Activated T-cell treated with anti-CD3 and anti-CD28 coated beads, Interleukin-2, amount 50 U/mL, for 1 hour (primary cell): Measurements from ENCODE around the gene PROC.
"Not testable (repeated sequence)": the region's sequence is repeated elsewhere in the genome, so short reads cannot be mapped to it uniquely, and the experiment has no call there.

Experiments
- DNase-seq: peaks from one replicate; pipeline ENCODE4 v3.0.0-alpha.2; 2020

The PROC gene

GRCh38 chr2:127397568-127398238 is 20.5 kb upstream of the PROC start:
- DNase-seq: no peak

GRCh38 chr2:127398239-127398590 is 20.0 kb upstream of the PROC start:
- no peak for DNase-seq

GRCh38 chr2:127400533-127400896 is 17.7 kb upstream of the PROC start:
- DNase-seq: no peak

GRCh38 chr2:127400897-127401756 is 17.1 kb upstream of the PROC start:
- no peak for DNase-seq

- DNase-seq: no peak
These were observed 16.2 kb upstream of the PROC start for GRCh38 chr2:127401757-127402695.

GRCh38 chr2:127403460-127403859 is 14.8 kb upstream of the PROC start:
- no peak for DNase-seq

- DNase-seq: no peak
These were observed 13.6 kb upstream of the PROC start for GRCh38 chr2:127404466-127405254.

GRCh38 chr2:127405255-127405610 is 13.0 kb upstream of the PROC start:
- DNase-seq: no peak

GRCh38 chr2:127406454-127406853 is 11.8 kb upstream of the PROC start:
- DNase-seq: no peak

- no peak for DNase-seq
These were observed 11.1 kb upstream of the PROC start for GRCh38 chr2:127407091-127407490.

- DNase-seq: no peak
These were observed 10.6 kb upstream of the PROC start for GRCh38 chr2:127407661-127408003.

GRCh38 chr2:127408004-127408806 is 10.0 kb upstream of the PROC start:
- peak; percentile 96 for DNase-seq

GRCh38 chr2:127408807-127409099 is 9.5 kb upstream of the PROC start:
- DNase-seq: no peak

GRCh38 chr2:127409716-127410115 is 8.5 kb upstream of the PROC start:
- DNase-seq: not testable (repeated sequence)

- no peak for DNase-seq
These were observed 7.2 kb upstream of the PROC start for GRCh38 chr2:127410871-127411652.

- DNase-seq: no peak
These were observed 6.4 kb upstream of the PROC start for GRCh38 chr2:127411653-127412369.

GRCh38 chr2:127413200-127413599 is 5.0 kb upstream of the PROC start:
- DNase-seq: no peak

- DNase-seq: no peak
These were observed 4.2 kb upstream of the PROC start for GRCh38 chr2:127413782-127414637.
